Breast epithelium (tissue), 3 donors: ENCODE data around the gene GPATCH3.

ENCODE experiments used
- CTCF ChIP-seq, 3 donors: fragments of 450-650 bp; IDR thresholded peaks; one replicate each; pipeline ENCODE4 v1.5.1; 2016 to 2017; ENCODE audit warnings: antibody characterized with exemption in 3 of 3, mild to moderate bottlenecking in 3 of 3, moderate library complexity in 3 of 3
- POLR2A ChIP-seq: fragments of 450-650 bp; IDR thresholded peaks from one replicate; pipeline ENCODE4 v1.6.1; 2016; ENCODE audit warnings: antibody characterized with exemption, mild to moderate bottlenecking, moderate library complexity
- POLR2AphosphoS5 ChIP-seq, 3 donors: sonication (generic); formaldehyde crosslinking; IDR thresholded peaks; one replicate each; pipeline ENCODE4 v1.6.1; 2017; ENCODE audit warnings: antibody characterized with exemption in 3 of 3

- peak; percentile 46 to 88 (median 73) for TF ChIP-seq CTCF (IDR thresholded peaks at IDR 0.05)
- no peak for TF ChIP-seq POLR2A
- no peak for TF ChIP-seq POLR2AphosphoS5 (IDR thresholded peaks at IDR 0.05)
Observed at GRCh38 chr1:26853156-26853555, 47.1 kb downstream of the GPATCH3 start.
